Forelimb muscle (tissue), 1 donor: ENCODE results near the gene C1orf21. TPM values are rescaled to one million over a fixed set of nuclear protein-coding genes. Genes with fewer than 3 reads are reported as not detected.
"Not testable (repeated sequence)": the region's sequence is repeated elsewhere in the genome, so short reads cannot be mapped to it uniquely, and the experiment has no call there.

Source experiments
- DNase-seq: peaks from one replicate; pipeline ENCODE4 v3.0.0-alpha.2; 2013; ENCODE audit warnings: low read depth
- polyA plus RNA-seq: library from polyadenylated mRNA; unstranded; fragments of 120-200 nt; gene quantifications from one replicate; pipeline ENCODE4 v1.2.1, GENCODE V29; 2013; ENCODE audit not compliant: insufficient read length

C1orf21 gene
- polyA plus RNA-seq, 1 donor = 50.0 TPM

GRCh38 chr1:184597650-184598357 lies 211.0 kb downstream of the C1orf21 start:
- no peak for DNase-seq

GRCh38 chr1:184598403-184599193 lies 211.8 kb downstream of the C1orf21 start:
- DNase-seq = no peak

- no peak for DNase-seq
These were observed 217.5 kb downstream of the C1orf21 start for GRCh38 chr1:184604152-184604900.

- DNase-seq = no peak
These were observed 219.1 kb downstream of the C1orf21 start for GRCh38 chr1:184605941-184606340.

GRCh38 chr1:184606786-184607185 lies 220.0 kb downstream of the C1orf21 start:
- DNase-seq = no peak

GRCh38 chr1:184608581-184608980 lies 221.8 kb downstream of the C1orf21 start:
- no peak for DNase-seq

GRCh38 chr1:184608990-184609389 lies 222.2 kb downstream of the C1orf21 start:
- no peak for DNase-seq

GRCh38 chr1:184610876-184611595 lies 224.2 kb downstream of the C1orf21 start:
- DNase-seq = no peak

GRCh38 chr1:184612229-184612628 lies 225.4 kb downstream of the C1orf21 start:
- not testable (repeated sequence) for DNase-seq

- DNase-seq = no peak
These were observed 227.8 kb downstream of the C1orf21 start for GRCh38 chr1:184614667-184615066.

- no peak for DNase-seq
These were observed 228.5 kb downstream of the C1orf21 start for GRCh38 chr1:184615301-184615700.

- no peak for DNase-seq
These were observed 229.7 kb downstream of the C1orf21 start for GRCh38 chr1:184616504-184616903.

- no peak for DNase-seq
These were observed 230.7 kb downstream of the C1orf21 start for GRCh38 chr1:184617433-184618029.

- no peak for DNase-seq
These were observed 232.0 kb downstream of the C1orf21 start for GRCh38 chr1:184618851-184619250.

- DNase-seq = no peak
These were observed 233.6 kb downstream of the C1orf21 start for GRCh38 chr1:184620469-184620868.

- peak; percentile 88 for DNase-seq
These were observed 234.4 kb downstream of the C1orf21 start for GRCh38 chr1:184621260-184621659.

- peak; percentile 88 for DNase-seq
These were observed 235.5 kb downstream of the C1orf21 start for GRCh38 chr1:184622136-184622823.

- DNase-seq = no peak
These were observed 236.6 kb downstream of the C1orf21 start for GRCh38 chr1:184623404-184623803.

- DNase-seq = no peak
These were observed 237.2 kb downstream of the C1orf21 start for GRCh38 chr1:184624051-184624450.

GRCh38 chr1:184624626-184625025 lies 237.8 kb downstream of the C1orf21 start:
- DNase-seq = no peak

GRCh38 chr1:184625271-184625670 lies 238.4 kb downstream of the C1orf21 start:
- no peak for DNase-seq
